ENCODE measurements around the gene CARF.

CARF gene

DNA sequence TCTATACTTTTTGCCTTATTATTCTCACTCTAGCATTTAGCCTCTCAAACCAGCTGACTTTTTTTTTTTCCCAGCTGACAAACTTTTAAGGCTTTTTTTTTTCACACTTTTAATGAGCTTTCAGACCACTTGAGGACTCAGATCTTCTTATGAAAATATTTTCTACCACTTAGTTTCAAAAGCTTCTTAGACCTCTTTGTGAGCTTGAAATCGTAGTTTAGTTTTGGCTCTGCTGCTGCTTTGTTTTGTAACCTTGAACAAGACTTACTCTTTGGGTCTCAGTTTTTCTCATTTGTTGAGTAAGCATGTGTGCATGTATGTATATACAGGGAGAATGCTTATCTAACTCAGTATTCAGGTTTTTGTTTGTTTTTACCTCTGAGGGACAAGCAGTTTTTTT is 106.1 kb downstream of the CARF start (continued):
- TF ChIP-seq PRDM6 (tag by site-specific recombination; IDR thresholded peaks at IDR 0.05) (peak; percentile 74), ZNF202 (tag by site-specific recombination; IDR thresholded peaks at IDR 0.05; ENCODE audit: borderline replicate concordance) (no peak)
- TF ChIP-seq, protein P1, sequence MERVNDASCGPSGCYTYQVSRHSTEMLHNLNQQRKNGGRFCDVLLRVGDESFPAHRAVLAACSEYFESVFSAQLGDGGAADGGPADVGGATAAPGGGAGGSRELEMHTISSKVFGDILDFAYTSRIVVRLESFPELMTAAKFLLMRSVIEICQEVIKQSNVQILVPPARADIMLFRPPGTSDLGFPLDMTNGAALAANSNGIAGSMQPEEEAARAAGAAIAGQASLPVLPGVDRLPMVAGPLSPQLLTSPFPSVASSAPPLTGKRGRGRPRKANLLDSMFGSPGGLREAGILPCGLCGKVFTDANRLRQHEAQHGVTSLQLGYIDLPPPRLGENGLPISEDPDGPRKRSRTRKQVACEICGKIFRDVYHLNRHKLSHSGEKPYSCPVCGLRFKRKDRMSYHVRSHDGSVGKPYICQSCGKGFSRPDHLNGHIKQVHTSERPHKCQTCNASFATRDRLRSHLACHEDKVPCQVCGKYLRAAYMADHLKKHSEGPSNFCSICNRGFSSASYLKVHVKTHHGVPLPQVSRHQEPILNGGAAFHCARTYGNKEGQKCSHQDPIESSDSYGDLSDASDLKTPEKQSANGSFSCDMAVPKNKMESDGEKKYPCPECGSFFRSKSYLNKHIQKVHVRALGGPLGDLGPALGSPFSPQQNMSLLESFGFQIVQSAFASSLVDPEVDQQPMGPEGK (tag by site-specific recombination; IDR thresholded peaks at IDR 0.05), result no peak

- CTCF ChIA-PET, result no interaction called here
- no peaks in the 10 kb centered on the region for H3K4me1 ChIP-seq (ENCODE audit: control insufficient read depth, insufficient read depth, low read length)
- no peak overlapping the region for H3K27ac ChIP-seq (ENCODE audit: extremely low read depth, low read depth, low read length)
- TF ChIP-seq ZSCAN30 (tag by site-specific recombination; IDR thresholded peaks at IDR 0.05), result no peak
- peak; percentile 62 for TF ChIP-seq ZBTB17 (tag by site-specific recombination; IDR thresholded peaks at IDR 0.05)
- POLR2A ChIA-PET, result interaction anchor here (1.1 kb wide), 1 partner anchor 97 kb away, joined by 4 read pairs; no protein-coding TSS in a partner anchor
- H3K4me3 ChIP-seq (ENCODE audit: low read depth, low read length), result no peak overlapping the region
- H3K36me3 ChIP-seq (ENCODE audit: control insufficient read depth in 2 of 2, insufficient read depth in 1 of 2, low read length in 2 of 2), result 0 out of 3 replicates have a peak, but pooled peaks cover 0 to 3% of the 10 kb centered on the region in 2 experiments
- H3K9me3 ChIP-seq (ENCODE audit: control insufficient read depth, insufficient read depth, low read depth, low read length), result no peaks in the 10 kb centered on the region
Measured at GRCh38 chr2:203019142-203019541, 107.1 kb downstream of the CARF start.

DNA sequence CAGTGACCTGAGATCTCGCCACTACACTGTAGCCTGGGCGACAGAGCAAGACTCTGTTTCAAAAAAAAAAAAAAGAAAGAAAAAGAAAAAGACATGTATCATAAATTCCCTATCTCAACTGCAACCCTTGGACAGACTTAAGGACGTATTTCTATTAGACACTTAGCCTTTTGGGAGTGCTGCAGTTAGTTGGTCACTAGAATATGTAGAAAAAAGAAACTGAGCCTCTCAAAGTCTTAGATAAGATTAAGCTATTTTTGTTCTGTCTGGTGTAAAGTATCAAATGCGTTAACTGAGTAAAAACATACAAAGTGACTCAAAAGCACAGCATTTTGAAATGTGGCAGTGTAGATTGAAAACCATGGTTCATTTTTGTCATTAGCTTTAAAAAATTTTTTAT is 109.9 kb downstream of the CARF start:
- POLR2A ChIA-PET, result no interaction called here
- TF ChIP-seq ZFHX2 (tag by site-specific recombination; conservative IDR thresholded peaks at IDR 0.05) (no peak), PRDM6 (tag by site-specific recombination; IDR thresholded peaks at IDR 0.05) (0 out of 2 replicates have a peak, but pooled peaks have one; percentile 37), ZNF350 (tag by site-specific recombination; IDR thresholded peaks at IDR 0.05) (no peak)
- TF ChIP-seq, protein P2, sequence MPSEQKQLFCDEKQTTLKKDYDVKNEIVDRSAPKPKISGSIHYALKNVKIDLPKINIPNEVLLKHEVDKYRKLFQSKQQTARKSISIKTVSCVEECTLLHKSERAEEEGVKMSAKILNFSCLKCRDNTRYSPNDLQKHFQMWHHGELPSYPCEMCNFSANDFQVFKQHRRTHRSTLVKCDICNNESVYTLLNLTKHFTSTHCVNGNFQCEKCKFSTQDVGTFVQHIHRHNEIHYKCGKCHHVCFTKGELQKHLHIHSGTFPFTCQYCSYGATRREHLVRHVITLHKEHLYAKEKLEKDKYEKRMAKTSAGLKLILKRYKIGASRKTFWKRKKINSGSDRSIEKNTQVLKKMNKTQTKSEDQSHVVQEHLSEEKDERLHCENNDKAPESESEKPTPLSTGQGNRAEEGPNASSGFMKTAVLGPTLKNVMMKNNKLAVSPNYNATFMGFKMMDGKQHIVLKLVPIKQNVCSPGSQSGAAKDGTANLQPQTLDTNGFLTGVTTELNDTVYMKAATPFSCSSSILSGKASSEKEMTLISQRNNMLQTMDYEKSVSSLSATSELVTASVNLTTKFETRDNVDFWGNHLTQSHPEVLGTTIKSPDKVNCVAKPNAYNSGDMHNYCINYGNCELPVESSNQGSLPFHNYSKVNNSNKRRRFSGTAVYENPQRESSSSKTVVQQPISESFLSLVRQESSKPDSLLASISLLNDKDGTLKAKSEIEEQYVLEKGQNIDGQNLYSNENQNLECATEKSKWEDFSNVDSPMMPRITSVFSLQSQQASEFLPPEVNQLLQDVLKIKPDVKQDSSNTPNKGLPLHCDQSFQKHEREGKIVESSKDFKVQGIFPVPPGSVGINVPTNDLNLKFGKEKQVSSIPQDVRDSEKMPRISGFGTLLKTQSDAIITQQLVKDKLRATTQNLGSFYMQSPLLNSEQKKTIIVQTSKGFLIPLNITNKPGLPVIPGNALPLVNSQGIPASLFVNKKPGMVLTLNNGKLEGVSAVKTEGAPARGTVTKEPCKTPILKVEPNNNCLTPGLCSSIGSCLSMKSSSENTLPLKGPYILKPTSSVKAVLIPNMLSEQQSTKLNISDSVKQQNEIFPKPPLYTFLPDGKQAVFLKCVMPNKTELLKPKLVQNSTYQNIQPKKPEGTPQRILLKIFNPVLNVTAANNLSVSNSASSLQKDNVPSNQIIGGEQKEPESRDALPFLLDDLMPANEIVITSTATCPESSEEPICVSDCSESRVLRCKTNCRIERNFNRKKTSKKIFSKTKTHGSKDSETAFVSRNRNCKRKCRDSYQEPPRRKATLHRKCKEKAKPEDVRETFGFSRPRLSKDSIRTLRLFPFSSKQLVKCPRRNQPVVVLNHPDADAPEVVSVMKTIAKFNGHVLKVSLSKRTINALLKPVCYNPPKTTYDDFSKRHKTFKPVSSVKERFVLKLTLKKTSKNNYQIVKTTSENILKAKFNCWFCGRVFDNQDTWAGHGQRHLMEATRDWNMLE (tag by site-specific recombination; conservative IDR thresholded peaks at IDR 0.05; ENCODE audit: low read depth), result no peak
- H3K36me3 ChIP-seq (ENCODE audit: control insufficient read depth in 2 of 2, insufficient read depth in 1 of 2, low read length in 2 of 2), result 0 out of 3 replicates have a peak, but pooled peaks cover 0 to 3% of the 10 kb centered on the region in 2 experiments
- H3K4me1 ChIP-seq (ENCODE audit: control insufficient read depth, insufficient read depth, low read length), result no peaks in the 10 kb centered on the region
- no peak overlapping the region for H3K27ac ChIP-seq (ENCODE audit: extremely low read depth, low read depth, low read length)
- H3K9me3 ChIP-seq (ENCODE audit: control insufficient read depth, insufficient read depth, low read depth, low read length), result no peaks in the 10 kb centered on the region
- CTCF ChIA-PET, result no interaction called here
- no peak overlapping the region for H3K4me3 ChIP-seq (ENCODE audit: low read depth, low read length)

Data from HEK293 (cell line).